HG02678 (cell line): ENCODE results near the gene GRIFIN.

Experiments
- ATAC-seq: cut with Tn5 transposase; IDR thresholded peaks from one replicate; pipeline ENCODE4 v1.9.1; 2021; ENCODE audit warnings: mild to moderate bottlenecking, moderate library complexity; ENCODE audit not compliant: unreplicated experiment

GRIFIN gene

DNA sequence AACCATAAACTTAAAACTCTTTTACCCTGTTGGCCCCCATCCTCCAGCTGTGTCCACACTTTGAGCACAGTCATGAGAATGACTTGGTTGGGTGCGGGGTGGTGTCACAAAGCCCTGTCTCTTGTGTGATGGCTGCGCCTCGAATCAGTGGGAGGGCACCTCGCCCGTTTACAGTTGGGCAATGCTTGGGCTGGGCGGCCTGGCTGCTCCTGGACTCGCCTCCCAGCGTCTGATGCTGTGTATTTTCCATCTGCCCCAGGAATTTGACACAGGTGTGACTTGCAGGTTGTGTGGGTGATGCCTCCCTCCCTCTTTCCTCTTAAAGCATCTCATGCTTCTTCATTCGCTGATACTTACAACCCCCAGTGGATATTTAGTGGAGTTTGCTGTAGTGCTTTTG, 39.1 kb downstream of the GRIFIN start:
- ATAC-seq: no peak

DNA sequence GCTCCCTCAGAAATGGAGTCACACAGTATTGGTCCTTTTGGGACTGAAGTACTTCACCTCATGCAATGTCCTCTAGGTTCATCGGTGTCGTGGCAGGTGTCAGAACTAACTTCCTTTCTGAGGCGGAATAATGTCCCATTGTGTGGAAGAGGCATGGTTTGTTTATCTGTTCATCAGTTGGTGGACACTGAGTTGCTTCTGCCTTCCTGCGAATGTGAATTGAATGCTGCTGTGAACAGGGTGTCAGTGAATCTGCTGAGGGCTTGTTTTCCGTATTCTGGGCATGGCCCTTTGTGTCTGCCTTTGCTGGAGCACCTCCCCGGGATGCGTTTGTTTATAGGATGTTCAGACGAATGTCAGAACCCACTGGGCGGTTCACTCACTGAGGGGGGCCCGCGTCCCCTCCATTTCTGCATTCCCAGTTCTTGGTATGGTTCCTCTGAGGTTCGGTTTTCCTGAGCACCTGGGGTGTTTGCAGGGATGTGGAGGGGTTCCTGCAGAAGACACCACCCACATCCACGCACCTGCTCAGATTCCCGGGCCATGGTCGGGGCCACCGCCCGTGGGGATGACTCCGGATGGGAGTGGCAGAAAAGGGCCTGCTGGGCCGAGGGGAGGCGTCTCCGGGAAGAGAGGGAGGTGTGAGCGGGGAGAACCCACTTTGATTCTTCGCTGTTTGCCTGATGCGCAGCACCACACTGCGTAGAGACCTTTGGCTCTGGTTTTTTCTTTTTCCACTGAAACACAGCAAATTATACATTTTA, 39.7 kb downstream of the GRIFIN start:
- no peak for ATAC-seq

DNA sequence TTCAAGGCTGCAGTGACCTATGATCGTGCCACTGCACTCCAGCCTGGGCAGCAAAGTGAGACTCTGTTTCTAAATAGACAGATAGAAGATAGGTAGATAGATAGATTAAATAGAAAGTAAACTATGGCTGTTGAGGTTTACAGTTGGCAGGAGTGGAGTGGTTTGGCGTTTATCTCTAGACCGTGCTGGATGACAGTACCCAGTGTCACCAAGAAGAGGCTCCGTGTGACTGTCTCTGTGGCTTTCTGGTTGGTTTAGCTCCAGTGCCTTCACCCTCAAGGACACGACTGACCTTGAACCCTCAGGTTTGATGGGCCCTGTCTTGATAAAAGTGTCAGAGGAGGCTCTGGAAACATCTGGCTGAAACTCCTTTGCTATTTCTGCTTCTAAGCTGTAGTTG, 41.1 kb downstream of the GRIFIN start:
- ATAC-seq: no peak

DNA sequence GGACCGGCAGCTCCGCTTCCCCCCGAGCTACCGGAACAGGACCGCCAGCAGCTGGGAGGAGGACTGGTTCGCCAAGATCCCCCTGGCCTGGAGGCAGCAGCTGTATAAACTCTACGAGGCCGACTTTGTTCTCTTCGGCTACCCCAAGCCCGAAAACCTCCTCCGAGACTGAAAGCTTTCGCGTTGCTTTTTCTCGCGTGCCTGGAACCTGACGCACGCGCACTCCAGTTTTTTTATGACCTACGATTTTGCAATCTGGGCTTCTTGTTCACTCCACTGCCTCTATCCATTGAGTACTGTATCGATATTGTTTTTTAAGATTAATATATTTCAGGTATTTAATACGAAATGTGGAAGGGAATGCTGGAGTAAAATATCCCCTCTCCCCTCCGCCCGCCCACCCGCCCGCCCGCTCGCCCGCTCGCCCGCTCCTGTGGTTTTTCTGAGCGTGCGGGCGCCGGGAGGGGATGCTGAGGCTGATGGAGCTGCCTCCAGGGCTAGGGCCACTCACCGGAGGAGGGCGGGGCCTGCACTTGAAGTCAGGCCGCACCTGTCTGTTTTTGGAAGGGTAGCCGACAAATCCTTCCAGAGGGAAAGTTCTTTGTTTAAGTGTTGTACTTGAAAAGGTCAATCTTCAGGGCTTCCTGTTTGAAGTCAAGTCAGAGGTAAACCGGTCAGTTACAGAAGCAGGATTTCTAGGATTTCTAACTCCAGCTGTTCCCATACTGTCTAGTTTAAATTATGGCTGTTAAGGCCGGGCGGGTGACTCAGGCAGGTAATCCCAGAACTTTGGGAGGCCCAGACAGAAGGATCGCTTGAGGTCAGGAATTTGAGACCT, 42.3 kb downstream of the GRIFIN start:
- ATAC-seq: no peak

DNA sequence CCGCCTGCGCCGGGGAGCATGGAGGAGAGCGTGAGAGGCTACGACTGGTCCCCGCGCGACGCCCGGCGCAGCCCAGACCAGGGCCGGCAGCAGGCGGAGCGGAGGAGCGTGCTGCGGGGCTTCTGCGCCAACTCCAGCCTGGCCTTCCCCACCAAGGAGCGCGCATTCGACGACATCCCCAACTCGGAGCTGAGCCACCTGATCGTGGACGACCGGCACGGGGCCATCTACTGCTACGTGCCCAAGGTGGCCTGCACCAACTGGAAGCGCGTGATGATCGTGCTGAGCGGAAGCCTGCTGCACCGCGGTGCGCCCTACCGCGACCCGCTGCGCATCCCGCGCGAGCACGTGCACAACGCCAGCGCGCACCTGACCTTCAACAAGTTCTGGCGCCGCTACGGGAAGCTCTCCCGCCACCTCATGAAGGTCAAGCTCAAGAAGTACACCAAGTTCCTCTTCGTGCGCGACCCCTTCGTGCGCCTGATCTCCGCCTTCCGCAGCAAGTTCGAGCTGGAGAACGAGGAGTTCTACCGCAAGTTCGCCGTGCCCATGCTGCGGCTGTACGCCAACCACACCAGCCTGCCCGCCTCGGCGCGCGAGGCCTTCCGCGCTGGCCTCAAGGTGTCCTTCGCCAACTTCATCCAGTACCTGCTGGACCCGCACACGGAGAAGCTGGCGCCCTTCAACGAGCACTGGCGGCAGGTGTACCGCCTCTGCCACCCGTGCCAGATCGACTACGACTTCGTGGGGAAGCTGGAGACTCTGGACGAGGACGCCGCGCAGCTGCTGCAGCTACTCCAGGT, 43.1 kb downstream of the GRIFIN start:
- ATAC-seq: no peak

DNA sequence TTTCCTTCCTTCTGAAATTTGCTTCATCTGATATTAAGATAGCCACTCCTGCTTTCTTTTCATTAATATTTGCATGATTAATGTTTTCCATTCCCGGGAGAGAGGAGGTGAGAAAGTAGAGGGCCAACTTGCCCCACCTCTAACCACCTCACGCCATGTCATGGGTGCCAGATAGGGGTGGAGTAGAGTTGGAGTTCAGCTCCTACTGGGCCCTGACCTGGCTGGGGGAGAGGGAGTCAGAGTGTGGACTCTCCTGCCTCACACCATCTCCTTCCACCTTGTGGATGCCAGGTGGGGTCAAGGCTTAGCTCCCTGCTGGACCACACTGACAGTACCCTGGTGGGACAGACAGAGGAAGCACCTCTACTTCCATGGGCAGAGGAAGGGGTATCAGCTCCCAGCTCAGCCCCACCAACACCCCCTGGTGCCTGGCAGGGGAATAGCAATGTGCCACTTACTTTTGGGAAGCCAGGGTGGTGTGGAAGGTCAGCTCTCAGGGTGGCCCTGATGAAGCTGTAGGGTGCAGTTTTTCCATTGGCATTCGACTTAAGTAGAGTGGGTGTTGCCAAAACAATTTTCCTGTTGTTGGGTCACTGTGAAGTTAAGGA, 44.8 kb downstream of the GRIFIN start:
- no peak for ATAC-seq

DNA sequence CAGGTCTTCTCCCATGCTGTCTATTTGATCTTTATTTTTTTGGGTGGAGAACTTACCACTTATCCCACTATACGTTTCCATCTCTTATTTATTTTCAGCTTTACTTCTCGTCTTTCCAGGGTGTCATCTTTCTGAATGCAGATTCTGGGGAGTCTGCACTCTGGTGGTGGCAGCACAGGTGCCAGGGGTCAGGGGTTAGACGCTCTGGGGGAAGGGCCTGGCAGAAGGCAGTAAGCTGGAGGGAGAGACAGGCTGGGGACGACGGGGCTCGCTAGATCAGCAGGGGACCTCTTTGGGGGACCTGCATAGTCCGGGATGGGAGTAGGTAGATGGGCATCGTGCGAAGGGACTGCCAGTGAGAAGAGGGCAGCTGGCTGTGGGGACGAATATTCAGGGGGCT, 50.4 kb downstream of the GRIFIN start:
- no peak for ATAC-seq
